ENCODE measurements around the gene PLCB1. TPM values are rescaled to one million over a fixed set of nuclear protein-coding genes. Genes with fewer than 3 reads are reported as not detected.

PLCB1 gene
- total RNA-seq, 1 experiment from 2014 or later, result 3.5 TPM

DNA sequence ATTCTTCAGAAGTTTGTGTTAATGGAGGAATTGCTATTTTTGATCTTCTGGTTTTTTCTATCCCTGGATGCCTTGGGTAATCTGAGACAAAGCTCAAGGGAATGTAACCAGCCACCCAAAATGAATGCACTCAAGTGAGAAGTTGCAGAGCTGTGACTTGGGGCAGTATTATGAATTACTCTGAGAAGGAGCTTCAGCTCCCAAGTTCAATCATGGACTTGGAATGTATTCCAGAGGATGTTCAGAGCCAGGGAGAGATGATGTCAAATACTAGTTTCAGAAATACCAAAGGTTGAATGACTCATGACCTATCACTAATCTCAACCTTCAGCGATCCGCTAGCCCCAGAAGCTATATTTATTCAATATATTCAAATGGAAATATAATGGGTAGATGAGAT is 561.6 kb downstream of the PLCB1 start:
- DNase-seq (ENCODE audit: low spot score), result no peak

DNA sequence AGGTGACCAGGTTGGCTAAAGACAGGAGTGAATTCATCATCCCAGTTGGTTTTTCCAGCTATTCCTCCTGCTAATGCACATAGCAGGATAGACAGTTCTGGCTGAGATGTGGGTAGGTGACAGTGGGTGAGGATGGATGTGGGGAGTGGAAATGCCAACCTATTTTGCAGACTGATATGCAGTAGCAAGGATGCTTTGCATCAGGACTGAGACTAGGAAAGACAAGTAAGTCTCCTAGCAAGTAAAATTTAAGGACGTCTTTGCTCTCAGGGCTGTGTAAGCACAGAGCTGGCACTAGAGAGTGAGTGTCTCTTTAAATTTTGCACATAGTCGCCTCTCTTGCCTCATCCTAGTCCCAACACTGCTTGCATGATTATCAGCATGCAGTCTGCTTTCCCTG is 568.7 kb downstream of the PLCB1 start:
- DNase-seq (ENCODE audit: low spot score), result no peak

DNA sequence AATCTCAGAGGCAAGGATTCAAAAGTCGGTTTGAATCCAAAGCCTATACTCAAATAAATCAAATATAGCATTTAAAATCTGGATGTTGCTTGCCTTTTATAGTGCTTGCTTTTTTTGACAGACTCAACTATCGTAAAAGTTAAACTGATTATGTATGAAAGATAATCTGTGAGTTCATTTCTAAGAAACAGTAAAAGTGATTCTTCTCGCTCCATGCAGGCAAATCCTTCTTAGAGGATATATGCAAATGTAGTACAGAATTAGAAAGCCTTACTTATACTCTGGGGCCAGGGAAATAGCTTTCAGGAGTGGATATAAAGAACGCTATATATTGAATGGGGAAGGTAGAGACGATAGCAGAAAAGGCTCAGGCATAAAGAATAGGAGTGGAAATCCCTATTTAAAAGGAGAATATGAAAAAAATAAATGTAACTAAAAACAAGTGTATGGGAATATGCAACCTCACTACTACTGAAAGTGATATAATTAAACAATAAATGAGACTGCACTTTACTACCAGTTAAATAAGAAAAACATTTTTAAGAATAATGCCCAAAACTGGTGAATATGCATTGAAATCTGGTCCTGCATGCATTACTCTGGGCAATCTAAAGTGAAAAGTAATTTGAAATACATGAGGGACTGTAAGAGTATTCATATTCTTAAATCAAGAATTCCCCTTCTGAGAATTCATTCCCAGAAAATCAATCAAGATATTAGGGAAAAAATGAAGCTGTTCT is 575.1 kb downstream of the PLCB1 start:
- no peak for DNase-seq (ENCODE audit: low spot score)

DNA sequence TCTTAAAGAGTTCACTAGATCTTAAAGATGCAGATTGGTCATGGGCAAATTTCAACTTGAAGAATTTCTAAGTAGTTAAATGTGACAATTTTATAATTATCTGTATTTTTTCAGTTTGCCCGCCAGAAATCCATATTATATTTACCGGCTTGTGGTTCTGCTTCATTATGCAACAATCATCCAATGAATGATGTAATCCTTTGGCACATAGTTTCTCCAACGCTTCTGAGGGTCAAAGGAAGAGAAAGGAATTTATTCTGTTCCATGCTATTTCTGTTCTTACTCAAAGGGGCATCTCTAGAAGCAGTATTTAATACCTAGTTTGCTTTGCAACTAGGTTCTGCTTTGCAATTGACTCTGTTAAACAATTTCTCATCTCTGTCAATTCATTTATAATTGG is 577.6 kb downstream of the PLCB1 start:
- no peak for DNase-seq (ENCODE audit: low spot score)

DNA sequence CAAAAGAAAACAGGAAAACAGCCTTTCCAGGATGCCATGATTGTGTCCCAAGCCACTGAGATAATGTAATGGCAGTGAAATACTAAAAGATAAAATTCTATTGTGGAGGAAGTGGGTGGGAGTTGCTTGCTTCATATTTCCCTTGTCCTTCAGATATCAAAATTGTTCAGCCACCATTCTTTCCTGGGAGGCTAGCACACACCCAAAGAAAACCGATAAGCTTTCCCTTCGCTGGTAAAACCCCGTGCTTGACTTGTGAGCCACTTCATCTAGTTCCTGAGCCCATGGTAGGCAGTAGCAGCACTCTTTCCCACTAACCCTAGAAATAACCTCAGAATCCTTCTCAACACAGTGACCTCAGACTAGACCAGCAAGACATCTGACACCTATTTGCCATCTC is 579.4 kb downstream of the PLCB1 start:
- DNase-seq (ENCODE audit: low spot score), result no peak

DNA sequence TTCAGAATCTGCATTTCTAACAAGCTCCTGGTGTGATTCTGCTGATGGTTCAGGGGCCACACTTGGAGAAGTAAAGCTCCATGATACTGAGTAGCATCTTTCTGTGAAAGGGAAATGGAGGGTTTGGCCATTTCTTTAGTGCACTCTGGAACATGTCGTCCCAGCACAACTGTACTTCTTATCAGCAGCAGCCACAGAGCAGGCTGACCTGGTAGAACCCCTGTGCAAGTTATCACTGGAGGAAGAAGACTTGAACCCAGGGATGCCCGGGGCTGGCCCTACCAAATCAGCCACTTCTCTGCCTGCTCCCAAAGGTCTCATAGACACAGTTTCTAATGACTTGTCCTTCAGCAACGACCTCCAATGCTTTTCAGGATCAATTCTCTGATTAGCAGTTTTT is 582.1 kb downstream of the PLCB1 start:
- no peak for DNase-seq (ENCODE audit: low spot score)

DNA sequence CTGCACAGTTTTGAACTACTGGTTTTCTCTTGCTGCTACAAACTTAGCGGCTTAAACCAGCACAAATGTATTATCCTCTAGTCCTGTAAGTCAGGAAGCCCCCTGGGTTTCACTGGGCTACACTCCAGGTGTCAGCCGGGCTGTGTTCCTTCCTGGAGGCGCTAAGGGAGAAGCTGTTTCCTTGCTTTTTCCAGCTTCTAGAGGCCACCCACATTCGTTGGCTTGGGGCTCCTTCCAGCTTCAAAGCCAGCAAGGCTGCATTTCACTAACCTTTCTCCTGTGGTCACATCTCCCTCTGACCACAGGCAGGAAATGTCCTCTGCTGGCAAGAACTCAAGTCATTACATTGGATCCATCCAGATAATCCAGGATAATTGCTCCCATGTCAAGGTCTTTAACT is 586.2 kb downstream of the PLCB1 start:
- no peak for DNase-seq (ENCODE audit: low spot score)

DNA sequence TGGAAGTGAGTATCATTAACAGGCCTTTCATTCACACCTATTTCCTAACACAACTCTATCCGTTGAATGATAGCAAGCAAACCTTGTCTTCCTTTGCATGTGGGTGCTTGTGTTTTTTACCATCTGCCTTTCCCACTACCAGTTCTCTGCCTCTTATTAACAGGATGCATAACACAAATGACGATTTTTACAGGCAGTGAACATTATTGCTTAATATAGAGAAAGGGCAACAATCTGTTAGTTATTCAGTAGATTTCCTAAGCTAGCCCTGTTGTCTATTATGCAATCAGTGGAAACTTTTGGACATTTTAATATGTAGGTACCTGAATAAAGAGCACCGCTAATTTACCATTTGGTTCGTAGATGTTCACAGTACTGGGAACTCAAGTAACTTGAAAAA is 588.0 kb downstream of the PLCB1 start:
- no peak for DNase-seq (ENCODE audit: low spot score)

DNA sequence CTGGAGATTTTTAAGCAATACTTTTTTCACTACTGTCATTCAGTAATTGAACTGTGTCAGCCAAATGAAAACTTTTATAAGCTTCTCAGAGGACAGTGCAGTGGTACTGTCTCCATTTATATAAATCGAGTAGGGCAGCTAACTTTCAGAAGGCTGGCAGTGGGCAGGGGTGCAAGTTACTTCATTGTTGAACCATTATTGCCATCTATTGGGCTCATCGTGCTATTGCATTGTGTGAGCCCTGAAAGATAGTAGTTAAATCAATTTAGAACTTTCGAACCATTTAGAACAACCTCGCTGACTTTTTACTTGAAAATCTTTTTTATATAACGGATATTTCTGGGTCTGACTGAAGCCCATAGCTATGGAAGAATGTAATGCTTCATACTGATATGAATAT is 589.0 kb downstream of the PLCB1 start:
- peak; percentile 71 for DNase-seq (ENCODE audit: low spot score)

DNA sequence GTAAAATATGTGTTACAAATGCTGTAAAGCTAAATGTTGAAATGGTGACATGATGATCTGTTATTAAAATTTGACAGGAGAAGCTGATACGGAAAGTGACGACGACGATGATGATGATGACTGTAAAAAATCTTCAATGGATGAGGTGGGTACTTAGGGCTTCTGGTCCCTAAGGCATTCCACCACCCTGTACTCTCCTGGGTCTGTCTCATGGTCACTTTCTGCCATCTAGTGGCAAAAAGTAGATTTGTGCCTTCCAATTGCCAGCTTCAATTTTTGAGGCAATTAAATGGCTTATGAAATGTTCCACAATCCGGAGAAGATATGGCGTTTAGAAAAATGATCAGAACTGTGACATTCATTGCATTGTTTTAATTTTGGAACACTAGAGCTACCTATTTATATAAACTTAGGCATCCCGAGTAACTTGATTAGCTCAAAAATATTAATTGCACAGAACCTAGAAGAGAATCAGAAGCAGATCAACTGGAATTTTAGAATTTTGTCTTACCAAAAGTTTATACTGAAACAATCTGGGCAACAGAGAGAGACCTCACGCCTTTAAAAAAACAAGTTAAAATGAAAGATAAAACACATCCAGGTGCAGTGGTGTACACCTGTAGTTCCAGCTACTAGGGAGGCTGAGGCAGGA is 590.3 kb downstream of the PLCB1 start:
- DNase-seq (ENCODE audit: low spot score), result peak; percentile 82

DNA sequence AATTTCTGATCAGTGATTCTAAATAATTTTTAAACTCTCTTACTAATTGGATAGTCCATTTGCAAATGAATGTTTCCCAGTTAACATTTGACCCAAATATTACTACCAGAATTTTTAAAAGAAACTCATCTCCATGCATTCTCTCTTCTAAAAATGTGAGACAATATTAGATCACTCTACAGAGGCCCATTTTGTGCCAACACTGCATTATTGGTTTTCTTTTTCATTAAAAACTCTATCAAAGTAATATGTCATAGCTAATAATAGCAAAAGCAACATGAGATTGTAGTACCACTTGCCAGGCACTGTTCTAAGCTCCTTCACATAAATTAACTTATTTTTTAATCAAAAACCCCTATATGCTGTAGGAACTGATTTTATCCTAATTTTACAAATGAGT is 591.2 kb downstream of the PLCB1 start:
- DNase-seq (ENCODE audit: low spot score), result no peak

DNA sequence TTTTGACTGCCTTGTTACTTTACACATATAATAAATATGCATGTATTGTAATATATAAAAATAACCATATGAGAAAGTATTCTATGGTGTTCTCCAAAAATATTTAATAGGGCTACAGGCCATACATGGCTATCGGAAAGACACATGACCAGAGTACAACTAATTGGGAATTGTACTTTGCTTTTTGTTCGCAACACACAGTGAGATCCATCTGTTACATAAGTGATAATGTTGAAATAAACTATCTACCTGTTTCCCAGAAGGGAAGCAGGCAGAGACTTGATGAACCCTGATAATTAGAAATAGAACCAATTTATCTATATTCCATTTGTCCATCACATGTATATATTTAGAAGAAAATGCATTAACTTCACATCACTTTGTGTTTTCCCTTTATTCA is 592.8 kb downstream of the PLCB1 start:
- DNase-seq (ENCODE audit: low spot score), result no peak

DNA sequence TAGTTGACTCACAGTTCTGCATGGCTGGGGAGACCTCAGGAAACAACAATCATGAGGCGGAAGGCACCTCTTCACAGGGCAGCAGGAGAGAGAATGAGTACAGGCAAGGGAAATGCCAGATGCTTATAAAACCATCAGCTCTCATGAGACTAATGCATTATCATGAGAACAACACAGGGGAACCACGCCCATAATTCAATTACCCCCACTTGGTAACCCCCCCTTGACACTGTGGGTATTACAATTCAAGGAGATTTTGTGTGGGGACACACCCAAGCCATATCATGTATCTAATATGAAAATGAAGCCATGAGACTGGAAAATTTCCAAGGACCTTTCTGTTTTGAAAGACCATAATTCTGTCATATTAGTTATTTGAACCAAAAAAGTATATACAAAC is 594.4 kb downstream of the PLCB1 start:
- no peak for DNase-seq (ENCODE audit: low spot score)

DNA sequence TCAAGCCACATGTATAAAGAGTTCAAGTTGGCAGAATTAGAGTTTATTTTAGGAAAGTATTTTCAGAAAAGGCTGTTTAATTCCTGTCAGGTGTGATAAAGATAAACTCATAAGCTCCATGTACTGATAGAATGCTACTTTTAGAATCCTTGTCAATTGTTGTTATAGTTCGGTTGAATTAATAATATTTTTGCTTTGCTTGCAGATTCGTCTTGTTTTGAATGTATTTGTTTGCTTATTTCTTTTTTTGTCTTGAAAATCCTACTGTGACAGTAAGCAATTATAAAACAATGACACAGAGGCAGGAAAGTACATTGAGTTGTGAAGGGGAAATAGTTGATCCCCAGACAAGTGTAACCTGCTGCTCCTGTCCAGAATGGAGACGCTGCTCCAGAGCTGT is 602.9 kb downstream of the PLCB1 start:
- DNase-seq (ENCODE audit: low spot score), result no peak

DNA sequence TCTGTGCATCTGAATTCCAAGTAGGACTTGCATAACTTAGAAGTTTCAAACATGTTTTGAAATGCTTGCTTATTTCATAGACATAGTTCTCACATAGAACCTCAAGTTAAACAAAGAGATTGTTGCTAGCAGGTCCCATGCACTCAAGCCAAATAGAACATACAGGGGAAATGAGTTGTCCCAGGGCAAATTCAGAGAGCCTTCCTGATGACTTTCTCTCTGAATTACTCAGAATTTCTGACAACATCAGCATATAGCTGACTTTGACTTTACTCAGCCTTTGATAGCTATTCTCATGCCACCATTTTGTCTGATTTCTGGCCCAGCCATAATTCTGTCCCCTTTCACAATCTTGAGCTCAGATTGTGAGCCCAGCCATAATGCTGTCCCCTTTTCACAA is 603.6 kb downstream of the PLCB1 start:
- DNase-seq (ENCODE audit: low spot score), result no peak

DNA sequence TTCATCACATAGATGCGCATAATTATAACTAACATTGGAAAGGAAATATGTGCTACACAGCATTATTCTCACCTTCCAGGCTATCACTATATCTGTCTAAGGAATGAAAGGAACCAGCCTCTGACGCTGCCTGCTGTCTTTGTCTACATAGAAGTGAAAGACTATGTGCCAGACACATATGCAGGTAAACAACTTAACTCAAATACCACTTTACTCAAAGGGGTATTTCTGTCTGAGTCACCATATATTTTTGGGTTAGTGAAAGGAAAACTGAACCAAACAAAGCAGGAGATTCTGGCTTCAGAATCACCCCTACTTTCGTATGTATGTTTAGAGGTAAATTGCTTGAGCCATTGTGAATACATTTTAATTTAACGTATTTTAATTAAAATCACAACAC is 608.2 kb downstream of the PLCB1 start:
- no peak for DNase-seq (ENCODE audit: low spot score)

DNA sequence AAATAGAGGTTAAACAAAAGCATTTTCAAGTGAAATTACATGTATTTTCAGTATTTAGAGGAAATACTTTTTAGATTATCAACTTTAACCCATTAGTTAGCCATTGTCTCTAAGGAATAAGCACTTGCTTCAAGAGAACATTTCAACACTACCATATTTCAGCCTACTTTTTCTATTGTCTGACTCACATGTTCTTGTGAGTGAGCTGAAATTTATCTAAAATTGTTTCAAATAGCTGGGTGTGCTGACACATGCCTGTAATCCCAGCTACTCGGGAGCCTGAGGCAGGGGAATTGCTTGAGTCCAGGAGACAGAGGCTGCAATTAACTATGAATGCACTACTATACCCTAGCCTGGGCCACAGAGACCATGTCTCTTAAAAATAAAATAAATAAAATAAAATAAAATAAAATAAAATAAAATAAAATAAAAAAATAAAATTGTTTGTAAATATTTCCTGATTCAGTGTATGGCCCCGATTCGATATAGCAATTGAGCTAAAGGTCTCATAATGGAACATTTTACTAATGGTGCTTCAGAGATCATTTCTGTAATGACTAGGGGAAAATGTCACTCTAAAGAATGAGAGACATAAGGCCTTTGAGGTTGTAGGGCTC is 612.3 kb downstream of the PLCB1 start:
- DNase-seq (ENCODE audit: low spot score), result no peak

DNA sequence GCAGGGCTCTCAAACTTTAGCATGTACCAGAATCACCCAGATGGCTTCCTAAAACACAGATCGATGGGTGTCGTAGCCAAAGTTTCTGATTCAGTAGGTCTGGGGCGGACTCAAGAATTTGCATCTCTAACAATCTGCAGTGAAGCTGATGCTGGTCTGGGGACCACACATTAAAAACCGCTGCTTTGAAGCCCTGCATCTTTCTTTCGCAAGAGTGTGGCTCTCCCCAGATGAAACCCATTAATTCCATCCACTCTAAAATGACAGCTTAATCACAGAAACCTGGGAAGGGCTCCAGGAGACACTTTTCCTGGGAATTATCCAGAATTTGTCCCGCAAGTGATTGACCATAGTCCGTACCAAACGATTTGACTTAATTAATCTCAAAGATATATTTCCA is 617.0 kb downstream of the PLCB1 start:
- DNase-seq (ENCODE audit: low spot score), result no peak

DNA sequence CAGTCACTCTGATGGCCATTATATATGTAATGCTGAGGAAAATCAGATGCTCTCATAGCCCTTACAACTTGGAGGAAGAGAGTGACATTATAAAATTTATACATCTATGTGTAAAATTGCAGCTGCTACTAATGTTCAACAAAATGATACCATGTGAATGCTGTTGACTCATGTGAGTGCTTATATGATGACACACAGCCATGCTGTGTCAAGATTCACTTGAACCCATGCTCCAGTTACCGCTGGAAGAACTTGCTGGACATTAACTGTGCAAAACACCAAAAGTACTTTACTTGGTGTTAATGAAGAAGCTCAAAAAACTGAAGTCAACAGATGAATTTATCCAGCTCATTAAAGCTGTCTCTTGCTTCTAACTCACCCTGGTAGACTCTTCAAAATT is 617.9 kb downstream of the PLCB1 start:
- no peak for DNase-seq (ENCODE audit: low spot score)

DNA sequence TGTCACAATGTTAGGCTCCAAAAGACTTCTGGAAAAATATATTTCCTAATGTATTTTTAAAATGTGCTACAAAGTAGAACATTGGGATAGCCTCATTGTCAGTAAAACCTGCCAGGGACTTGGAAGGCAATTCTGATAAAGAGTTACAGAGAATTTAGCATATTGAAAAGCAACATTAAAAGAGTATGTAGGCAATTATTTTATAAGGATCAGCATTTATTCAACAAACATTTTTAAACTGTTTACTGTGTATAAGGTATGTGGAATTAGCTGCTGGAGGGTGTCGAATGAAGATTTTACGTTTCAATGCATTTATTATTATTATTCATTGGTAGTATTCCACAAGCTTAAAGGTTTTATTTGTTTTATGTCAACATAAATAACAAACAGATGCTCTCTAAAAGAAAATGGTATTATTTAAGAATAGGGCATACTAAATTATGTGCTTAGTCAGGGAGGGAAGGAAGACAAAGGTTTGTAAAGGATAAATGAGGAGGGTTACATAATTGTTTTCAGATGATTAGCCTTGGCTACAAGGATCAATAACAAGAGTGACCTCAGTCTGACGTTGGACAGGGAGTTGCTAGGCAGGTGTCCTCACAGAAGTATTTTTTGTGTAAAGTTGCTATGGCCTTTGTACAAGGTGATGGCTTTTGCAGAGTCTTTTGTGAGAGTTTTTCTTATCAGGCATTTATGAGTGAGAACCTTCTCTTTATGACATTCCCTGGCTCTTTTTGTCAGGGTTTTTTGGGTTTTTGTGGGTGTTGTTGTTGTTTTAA is 623.5 kb downstream of the PLCB1 start:
- DNase-seq (ENCODE audit: low spot score), result no peak

DNA sequence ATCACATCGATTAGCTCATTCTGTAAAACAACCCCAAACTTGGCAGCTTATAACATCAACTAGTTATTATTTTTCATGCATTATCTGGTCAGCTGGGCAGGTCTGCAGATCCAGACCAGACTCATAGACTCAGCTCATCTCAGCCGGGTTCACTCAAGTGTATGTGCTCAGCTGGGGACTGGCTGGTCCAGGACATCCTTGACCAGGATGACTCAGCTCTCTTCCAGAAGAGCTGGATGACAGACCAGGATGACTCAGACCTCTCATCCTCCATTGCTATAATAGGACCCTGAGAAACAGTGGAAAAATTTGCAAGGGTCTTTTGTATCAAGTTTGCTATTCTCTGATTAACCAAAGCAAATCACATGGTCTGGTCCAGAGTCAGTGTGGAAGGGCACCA is 624.3 kb downstream of the PLCB1 start:
- no peak for DNase-seq (ENCODE audit: low spot score)

DNA sequence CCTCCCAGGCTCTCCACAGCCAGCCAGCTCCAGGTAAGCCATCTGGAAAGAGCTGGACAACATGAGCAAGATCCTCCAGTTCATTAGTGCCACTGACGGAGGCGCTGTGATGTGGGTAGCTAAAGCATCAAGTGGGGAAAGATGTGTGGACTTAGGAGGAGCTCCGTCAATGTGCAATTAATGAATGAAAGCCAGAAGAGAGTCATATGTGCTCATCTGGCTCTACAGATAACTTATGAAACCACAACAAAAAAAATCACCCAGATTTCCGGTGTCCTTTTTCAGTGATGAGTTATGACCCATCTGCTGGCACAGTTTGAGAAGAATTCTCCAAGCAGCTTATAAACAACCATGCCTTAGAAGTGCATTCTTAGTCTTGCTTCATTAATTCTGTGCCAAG is 625.1 kb downstream of the PLCB1 start:
- DNase-seq (ENCODE audit: low spot score), result no peak

All from HT-29 (cell line).